ENCODE measurements around the gene PPDPF. TPM values are rescaled to one million over a fixed set of nuclear protein-coding genes. Genes with fewer than 3 reads are reported as not detected.

PPDPF gene
- polyA plus RNA-seq, 2 of the 4 experiments (the other 2 are of a cell fraction): 7.7 to 217 TPM

DNA sequence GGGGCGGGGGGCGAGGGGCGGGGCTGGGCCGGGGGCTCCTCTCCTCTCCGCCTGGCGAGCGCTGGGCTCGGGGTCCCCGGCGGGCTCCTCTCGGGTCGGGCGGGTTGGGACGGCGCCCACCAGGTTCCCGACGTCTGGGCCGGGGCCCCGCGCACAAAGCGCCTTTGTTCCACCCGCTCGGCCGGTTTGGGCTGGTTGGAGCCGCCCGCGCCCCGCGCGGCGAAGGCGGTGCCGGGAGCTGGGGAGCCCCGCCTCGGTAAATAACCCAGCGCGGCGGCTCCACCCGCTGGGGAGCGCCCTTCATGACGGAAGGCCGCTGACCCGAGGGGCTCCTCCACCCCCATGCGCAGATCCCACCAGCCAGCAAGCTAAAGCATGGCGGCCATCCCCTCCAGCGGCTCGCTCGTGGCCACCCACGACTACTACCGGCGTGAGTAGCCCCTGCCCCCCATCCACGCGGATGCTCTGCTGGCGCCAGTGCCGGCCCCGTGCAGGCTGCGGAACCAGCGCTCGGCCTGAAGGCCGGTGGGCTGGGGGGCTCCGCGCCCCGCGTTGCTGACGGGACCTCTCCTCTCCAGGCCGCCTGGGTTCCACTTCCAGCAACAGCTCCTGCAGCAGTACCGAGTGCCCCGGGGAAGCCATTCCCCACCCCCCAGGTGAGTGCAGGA lies 503 bp downstream of the PPDPF start:
- Histone ChIP-seq H3K4me3 (peak overlapping the region; percentile 83), H3K4me2 (peak overlapping the region; percentile 93), H3K9me3 (peaks cover 13% of the 10 kb centered on the region), H3K27ac (peak overlapping the region; percentile 88 to 95), H3K4me1 (peaks cover 10% of the 10 kb centered on the region; the same call in 2 of the 3 replicates)
- ChIA-PET CTCF (interaction anchor here (1.5 to 6.8 kb wide), 6 partner anchors 10 to 298 kb away, joined by 3 to 75 read pairs (median 6); partner anchors contain the start of genes EEF1A2 and PTK6), POLR2A (interaction anchor here (0.6 to 4.4 kb wide), 24 partner anchors 9 to 563 kb away, joined by 3 to 62 read pairs (median 4); partner anchors contain the start of genes EEF1A2, HELZ2, LKAAEAR1 and PRPF6)
- no peak for FAIRE-seq
- 4% methylated on average over 19 of the region's 68 CpGs for whole genome bisulfite sequencing (ENCODE audit: missing lambda C conversion rate)
- TF ChIP-seq JUN (IDR thresholded peaks at IDR 0.05) (peak in 1 of 2 experiments; percentile 14; a peak in 1 of 5 replicates), POLR2AphosphoS2 (conservative IDR thresholded peaks at IDR 0.05; ENCODE audit: low read length) (no peak), TP53 (CRISPR knock-in tag; IDR thresholded peaks at IDR 0.05) (no peak), ZSCAN20 (CRISPR knock-in tag; IDR thresholded peaks at IDR 0.05) (no peak), ZFP36 (IDR thresholded peaks at IDR 0.05; ENCODE audit: borderline replicate concordance, partially characterized antibody) (no peak), RCOR1 (IDR thresholded peaks at IDR 0.05; ENCODE audit: low read depth, low read length) (no peak), KDM5A (IDR thresholded peaks at IDR 0.05) (0 out of 2 replicates have a peak, but pooled peaks have one; percentile 19), FOSB (CRISPR knock-in tag; IDR thresholded peaks at IDR 0.05) (no peak), ZNF302 (CRISPR knock-in tag; IDR thresholded peaks at IDR 0.05) (no peak), RNF2 (IDR thresholded peaks at IDR 0.05; ENCODE audit: borderline replicate concordance, low read depth) (no peak), EHF (CRISPR knock-in tag; IDR thresholded peaks at IDR 0.05) (no peak), NFE2L2 (conservative IDR thresholded peaks at IDR 0.05; ENCODE audit: low read length) (no peak)
- TF ChIP-seq, protein P1, sequence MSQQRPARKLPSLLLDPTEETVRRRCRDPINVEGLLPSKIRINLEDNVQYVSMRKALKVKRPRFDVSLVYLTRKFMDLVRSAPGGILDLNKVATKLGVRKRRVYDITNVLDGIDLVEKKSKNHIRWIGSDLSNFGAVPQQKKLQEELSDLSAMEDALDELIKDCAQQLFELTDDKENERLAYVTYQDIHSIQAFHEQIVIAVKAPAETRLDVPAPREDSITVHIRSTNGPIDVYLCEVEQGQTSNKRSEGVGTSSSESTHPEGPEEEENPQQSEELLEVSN (IDR thresholded peaks at IDR 0.05; ENCODE audit: borderline replicate concordance, low read depth): 0 out of 2 replicates have a peak, but pooled peaks have one; percentile 15
- TF ChIP-seq, protein P2, sequence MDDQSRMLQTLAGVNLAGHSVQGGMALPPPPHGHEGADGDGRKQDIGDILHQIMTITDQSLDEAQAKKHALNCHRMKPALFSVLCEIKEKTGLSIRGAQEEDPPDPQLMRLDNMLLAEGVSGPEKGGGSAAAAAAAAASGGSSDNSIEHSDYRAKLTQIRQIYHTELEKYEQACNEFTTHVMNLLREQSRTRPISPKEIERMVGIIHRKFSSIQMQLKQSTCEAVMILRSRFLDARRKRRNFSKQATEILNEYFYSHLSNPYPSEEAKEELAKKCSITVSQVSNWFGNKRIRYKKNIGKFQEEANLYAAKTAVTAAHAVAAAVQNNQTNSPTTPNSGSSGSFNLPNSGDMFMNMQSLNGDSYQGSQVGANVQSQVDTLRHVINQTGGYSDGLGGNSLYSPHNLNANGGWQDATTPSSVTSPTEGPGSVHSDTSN (IDR thresholded peaks at IDR 0.05): no peak
- TF ChIP-seq, protein P3, sequence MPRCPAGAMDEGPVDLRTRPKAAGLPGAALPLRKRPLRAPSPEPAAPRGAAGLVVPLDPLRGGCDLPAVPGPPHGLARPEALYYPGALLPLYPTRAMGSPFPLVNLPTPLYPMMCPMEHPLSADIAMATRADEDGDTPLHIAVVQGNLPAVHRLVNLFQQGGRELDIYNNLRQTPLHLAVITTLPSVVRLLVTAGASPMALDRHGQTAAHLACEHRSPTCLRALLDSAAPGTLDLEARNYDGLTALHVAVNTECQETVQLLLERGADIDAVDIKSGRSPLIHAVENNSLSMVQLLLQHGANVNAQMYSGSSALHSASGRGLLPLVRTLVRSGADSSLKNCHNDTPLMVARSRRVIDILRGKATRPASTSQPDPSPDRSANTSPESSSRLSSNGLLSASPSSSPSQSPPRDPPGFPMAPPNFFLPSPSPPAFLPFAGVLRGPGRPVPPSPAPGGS (IDR thresholded peaks at IDR 0.05): peak; percentile 28; the same call in 2 of the 3 replicates
- peak; percentile 63 to 69 for ATAC-seq
- DNase-seq (ENCODE audit: low read depth in 1 of 2, low spot score in 1 of 2): peak; percentile 62 to 69

DNA sequence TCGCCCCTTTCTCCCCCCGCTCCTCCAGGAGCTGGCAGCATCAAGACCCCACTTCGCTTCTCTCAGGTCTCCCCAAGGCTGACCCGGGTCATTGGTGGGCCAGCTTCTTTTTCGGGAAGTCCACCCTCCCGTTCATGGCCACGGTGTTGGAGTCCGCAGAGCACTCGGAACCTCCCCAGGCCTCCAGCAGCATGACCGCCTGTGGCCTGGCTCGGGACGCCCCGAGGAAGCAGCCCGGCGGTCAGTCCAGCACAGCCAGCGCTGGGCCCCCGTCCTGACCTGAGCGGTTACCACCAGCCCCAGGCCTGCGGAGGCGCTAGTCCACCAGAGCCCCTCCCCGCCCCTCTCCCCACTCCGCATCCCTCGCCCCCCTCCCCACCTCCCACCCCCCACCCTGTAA lies 1.0 kb downstream of the PPDPF start:
- H3K4me2 ChIP-seq: peak overlapping the region; percentile 93
- 73% methylated on average over 16 of the region's 23 CpGs for WGBS (ENCODE audit: missing lambda C conversion rate)
- H3K9me3 ChIP-seq: peaks cover 13% of the 10 kb centered on the region
- ATAC-seq (no peak), FAIRE-seq (no peak), DNase-seq (ENCODE audit: low read depth in 1 of 2, low spot score in 1 of 2) (no peak)
- peaks cover 10% of the 10 kb centered on the region; the same call in 2 of the 3 replicates for H3K4me1 ChIP-seq
- POLR2A ChIA-PET: interaction anchor here (0.6 to 4.4 kb wide), 20 partner anchors 9 to 541 kb away, joined by 3 to 62 read pairs (median 5); partner anchors contain the start of genes EEF1A2, HELZ2, PRPF6 and PTK6
- peak overlapping the region; percentile 88 to 95 for H3K27ac ChIP-seq
- peak overlapping the region; percentile 83 for H3K4me3 ChIP-seq
- CTCF ChIA-PET: interaction anchor here (1.5 to 6.8 kb wide), 6 partner anchors 9 to 298 kb away, joined by 3 to 75 read pairs (median 6); partner anchors contain the start of genes EEF1A2 and PTK6
- TF ChIP-seq, protein P2 (IDR thresholded peaks at IDR 0.05): no peak
- TF ChIP-seq, protein P4, sequence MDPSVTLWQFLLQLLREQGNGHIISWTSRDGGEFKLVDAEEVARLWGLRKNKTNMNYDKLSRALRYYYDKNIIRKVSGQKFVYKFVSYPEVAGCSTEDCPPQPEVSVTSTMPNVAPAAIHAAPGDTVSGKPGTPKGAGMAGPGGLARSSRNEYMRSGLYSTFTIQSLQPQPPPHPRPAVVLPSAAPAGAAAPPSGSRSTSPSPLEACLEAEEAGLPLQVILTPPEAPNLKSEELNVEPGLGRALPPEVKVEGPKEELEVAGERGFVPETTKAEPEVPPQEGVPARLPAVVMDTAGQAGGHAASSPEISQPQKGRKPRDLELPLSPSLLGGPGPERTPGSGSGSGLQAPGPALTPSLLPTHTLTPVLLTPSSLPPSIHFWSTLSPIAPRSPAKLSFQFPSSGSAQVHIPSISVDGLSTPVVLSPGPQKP (IDR thresholded peaks at IDR 0.05; ENCODE audit: low read depth, low read length): no peak
- TF ChIP-seq CBX2 (IDR thresholded peaks at IDR 0.05; ENCODE audit: borderline replicate concordance, low read depth): no peak
- TF ChIP-seq CEBPB (IDR thresholded peaks at IDR 0.05): no peak
- no peak for TF ChIP-seq ZSCAN20 (CRISPR knock-in tag; IDR thresholded peaks at IDR 0.05)
- no peak for TF ChIP-seq NR3C1 (IDR thresholded peaks at IDR 0.05)
- TF ChIP-seq, protein P3 (IDR thresholded peaks at IDR 0.05): no peak
- TF ChIP-seq POLR2A (IDR thresholded peaks at IDR 0.05; ENCODE audit: low read length): no peak
- TF ChIP-seq, protein P5, sequence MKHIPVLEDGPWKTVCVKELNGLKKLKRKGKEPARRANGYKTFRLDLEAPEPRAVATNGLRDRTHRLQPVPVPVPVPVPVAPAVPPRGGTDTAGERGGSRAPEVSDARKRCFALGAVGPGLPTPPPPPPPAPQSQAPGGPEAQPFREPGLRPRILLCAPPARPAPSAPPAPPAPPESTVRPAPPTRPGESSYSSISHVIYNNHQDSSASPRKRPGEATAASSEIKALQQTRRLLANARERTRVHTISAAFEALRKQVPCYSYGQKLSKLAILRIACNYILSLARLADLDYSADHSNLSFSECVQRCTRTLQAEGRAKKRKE (CRISPR knock-in tag; IDR thresholded peaks at IDR 0.05; ENCODE audit: low read depth): no peak
- no peak for TF ChIP-seq EHMT2 (IDR thresholded peaks at IDR 0.05; ENCODE audit: low read depth)
- no peak for TF ChIP-seq KDM5A (IDR thresholded peaks at IDR 0.05)
- TF ChIP-seq, protein P6, sequence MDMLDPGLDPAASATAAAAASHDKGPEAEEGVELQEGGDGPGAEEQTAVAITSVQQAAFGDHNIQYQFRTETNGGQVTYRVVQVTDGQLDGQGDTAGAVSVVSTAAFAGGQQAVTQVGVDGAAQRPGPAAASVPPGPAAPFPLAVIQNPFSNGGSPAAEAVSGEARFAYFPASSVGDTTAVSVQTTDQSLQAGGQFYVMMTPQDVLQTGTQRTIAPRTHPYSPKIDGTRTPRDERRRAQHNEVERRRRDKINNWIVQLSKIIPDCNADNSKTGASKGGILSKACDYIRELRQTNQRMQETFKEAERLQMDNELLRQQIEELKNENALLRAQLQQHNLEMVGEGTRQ (IDR thresholded peaks at IDR 0.05): no peak
- no peak for TF ChIP-seq HOXB5 (CRISPR knock-in tag; IDR thresholded peaks at IDR 0.05)

Measured in A549 (cell line).